Measurements from ENCODE around the gene NFASC. TPM values are rescaled to one million over a fixed set of nuclear protein-coding genes. Genes with fewer than 3 reads are reported as not detected.

Gene NFASC
- total and polyA plus RNA-seq, 2 donors from 2014 or later, result 23.2 to 29.9 TPM

DNA sequence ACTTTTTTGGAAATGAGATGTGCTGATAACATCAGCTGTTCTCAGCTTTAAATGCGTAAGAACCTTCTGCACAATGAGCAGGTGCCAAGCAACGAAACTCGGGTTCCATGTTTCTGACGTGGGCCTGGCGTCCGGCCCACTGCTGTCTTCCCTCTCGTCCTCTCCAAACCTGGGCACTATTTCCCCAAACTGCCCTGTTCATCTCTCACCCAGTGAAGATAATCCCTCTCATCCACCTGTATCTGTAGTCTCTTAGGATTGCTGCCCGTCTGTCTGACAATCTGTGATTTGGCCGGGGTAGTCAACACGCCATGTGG is 122.3 kb downstream of the NFASC start:
- H3K9me3 ChIP-seq (ENCODE audit: control insufficient read depth in 2 of 3, insufficient read depth in 1 of 3, low read length in 3 of 3), result no peaks in the 10 kb centered on the region
- no peaks in the 10 kb centered on the region for H3K27me3 ChIP-seq (ENCODE audit: control insufficient read depth, insufficient read depth, low read length)
- no peak for FAIRE-seq
- no peak overlapping the region for H3K27ac ChIP-seq (ENCODE audit: low read depth in 2 of 2, low read length in 2 of 2)
- no peak for DNase-seq
- intact Hi-C loops (cut with DNase I), result no loop called here
- H3K4me3 ChIP-seq (ENCODE audit: low read length in 3 of 3), result no peak overlapping the region
- no peaks in the 10 kb centered on the region for H3K4me1 ChIP-seq (ENCODE audit: control insufficient read depth in 2 of 3, insufficient read depth in 2 of 3, low read depth in 1 of 3, low read length in 3 of 3)
- H3K36me3 ChIP-seq (ENCODE audit: control insufficient read depth in 2 of 3, insufficient read depth in 3 of 3, low read length in 3 of 3), result no peaks in the 10 kb centered on the region
- H3K9ac ChIP-seq (ENCODE audit: low read length in 3 of 3), result no peak overlapping the region
- TF ChIP-seq, protein P1, sequence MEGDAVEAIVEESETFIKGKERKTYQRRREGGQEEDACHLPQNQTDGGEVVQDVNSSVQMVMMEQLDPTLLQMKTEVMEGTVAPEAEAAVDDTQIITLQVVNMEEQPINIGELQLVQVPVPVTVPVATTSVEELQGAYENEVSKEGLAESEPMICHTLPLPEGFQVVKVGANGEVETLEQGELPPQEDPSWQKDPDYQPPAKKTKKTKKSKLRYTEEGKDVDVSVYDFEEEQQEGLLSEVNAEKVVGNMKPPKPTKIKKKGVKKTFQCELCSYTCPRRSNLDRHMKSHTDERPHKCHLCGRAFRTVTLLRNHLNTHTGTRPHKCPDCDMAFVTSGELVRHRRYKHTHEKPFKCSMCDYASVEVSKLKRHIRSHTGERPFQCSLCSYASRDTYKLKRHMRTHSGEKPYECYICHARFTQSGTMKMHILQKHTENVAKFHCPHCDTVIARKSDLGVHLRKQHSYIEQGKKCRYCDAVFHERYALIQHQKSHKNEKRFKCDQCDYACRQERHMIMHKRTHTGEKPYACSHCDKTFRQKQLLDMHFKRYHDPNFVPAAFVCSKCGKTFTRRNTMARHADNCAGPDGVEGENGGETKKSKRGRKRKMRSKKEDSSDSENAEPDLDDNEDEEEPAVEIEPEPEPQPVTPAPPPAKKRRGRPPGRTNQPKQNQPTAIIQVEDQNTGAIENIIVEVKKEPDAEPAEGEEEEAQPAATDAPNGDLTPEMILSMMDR (IDR thresholded peaks at IDR 0.05; ENCODE audit: borderline replicate concordance, extremely low read depth, insufficient read depth), result no peak

DNA sequence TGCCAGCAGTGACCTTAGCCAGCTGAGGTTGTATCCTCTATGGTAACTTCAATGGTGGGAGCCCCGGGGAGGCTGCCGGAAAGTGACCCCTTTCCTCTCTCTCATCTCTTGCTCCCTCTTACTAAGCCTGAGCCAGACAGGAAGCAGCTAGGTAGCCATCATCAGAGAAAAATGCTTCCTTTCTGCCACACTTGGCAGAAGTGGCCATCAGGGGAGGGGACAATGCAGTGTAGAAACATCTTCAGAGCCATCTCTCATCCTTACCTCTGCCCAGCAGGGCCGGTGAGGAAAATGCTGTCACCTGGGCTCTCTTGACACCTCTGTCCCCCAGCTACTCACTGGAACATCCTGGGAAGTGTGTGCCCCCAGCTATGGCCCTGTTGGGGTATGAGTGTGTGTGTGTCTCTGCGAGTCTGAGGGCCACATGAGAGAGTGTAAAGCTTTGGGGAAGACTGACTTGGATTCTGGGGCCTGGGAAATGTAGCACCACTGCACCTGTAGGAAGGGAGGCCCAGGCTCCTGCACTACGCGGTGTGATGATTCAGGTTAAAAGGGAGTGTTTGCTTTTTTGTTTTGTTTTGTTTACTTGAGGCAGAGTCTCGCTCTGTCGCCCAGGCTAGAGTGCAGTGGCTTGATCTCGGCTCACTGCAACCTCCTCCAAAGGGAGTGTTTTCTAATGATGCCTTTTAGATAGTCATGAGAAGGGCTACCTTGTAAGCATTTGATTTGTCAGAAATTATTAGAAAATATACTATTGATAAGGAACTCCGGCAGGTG is 123.6 kb downstream of the NFASC start:
- no peaks in the 10 kb centered on the region for H3K4me1 ChIP-seq (ENCODE audit: control insufficient read depth in 2 of 3, insufficient read depth in 2 of 3, low read depth in 1 of 3, low read length in 3 of 3)
- H3K36me3 ChIP-seq (ENCODE audit: control insufficient read depth in 2 of 3, insufficient read depth in 3 of 3, low read length in 3 of 3), result no peaks in the 10 kb centered on the region
- no peaks in the 10 kb centered on the region for H3K27me3 ChIP-seq (ENCODE audit: control insufficient read depth, insufficient read depth, low read length)
- H3K27ac ChIP-seq (ENCODE audit: low read depth in 2 of 2, low read length in 2 of 2), result no peak overlapping the region
- intact Hi-C loops (cut with DNase I), result no loop called here
- TF ChIP-seq, protein P1 (IDR thresholded peaks at IDR 0.05; ENCODE audit: borderline replicate concordance, extremely low read depth, insufficient read depth), result no peak
- DNase-seq (no peak), FAIRE-seq (no peak)
- H3K4me3 ChIP-seq (ENCODE audit: low read length in 3 of 3), result no peak overlapping the region
- H3K9ac ChIP-seq (ENCODE audit: low read length in 3 of 3), result no peak overlapping the region
- H3K9me3 ChIP-seq (ENCODE audit: control insufficient read depth in 2 of 3, insufficient read depth in 1 of 3, low read length in 3 of 3), result no peaks in the 10 kb centered on the region

DNA sequence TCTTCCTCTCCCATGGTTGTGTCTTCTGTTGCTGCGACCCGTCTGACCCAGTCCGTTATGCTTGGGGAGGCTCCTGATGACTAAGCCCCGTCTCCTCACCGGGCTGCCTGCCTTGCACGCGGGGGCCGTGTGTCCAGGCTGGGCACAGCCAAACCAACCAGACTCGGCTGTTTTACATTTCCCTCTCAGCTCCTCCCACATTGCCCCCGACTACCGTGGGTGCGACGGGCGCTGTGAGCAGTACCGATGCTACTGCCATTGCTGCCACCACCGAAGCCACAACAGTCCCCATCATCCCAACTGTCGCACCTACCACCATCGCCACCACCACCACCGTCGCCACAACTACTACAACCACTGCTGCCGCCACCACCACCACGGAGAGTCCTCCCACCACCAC is 126.3 kb downstream of the NFASC start:
- TF ChIP-seq, protein P1 (IDR thresholded peaks at IDR 0.05; ENCODE audit: borderline replicate concordance, extremely low read depth, insufficient read depth), result no peak
- no peak for FAIRE-seq

More for the DNA sequence above, 126.3 kb downstream of the NFASC start:
- Histone ChIP-seq H3K9ac (ENCODE audit: low read length in 3 of 3) (no peak overlapping the region), H3K36me3 (ENCODE audit: control insufficient read depth in 2 of 3, insufficient read depth in 3 of 3, low read length in 3 of 3) (no peaks in the 10 kb centered on the region), H3K27me3 (ENCODE audit: control insufficient read depth, insufficient read depth, low read length) (no peaks in the 10 kb centered on the region), H3K4me1 (ENCODE audit: control insufficient read depth in 2 of 3, insufficient read depth in 2 of 3, low read depth in 1 of 3, low read length in 3 of 3) (no peaks in the 10 kb centered on the region), H3K4me3 (ENCODE audit: low read length in 3 of 3) (no peak overlapping the region), H3K9me3 (ENCODE audit: control insufficient read depth in 2 of 3, insufficient read depth in 1 of 3, low read length in 3 of 3) (no peaks in the 10 kb centered on the region), H3K27ac (ENCODE audit: low read depth in 2 of 2, low read length in 2 of 2) (no peak overlapping the region)
- intact Hi-C loops (cut with DNase I), result no loop called here
- DNase-seq, result no peak

Measured in kidney (tissue), 14 donors.